ENCODE measurements around the gene PRLR.

DNA sequence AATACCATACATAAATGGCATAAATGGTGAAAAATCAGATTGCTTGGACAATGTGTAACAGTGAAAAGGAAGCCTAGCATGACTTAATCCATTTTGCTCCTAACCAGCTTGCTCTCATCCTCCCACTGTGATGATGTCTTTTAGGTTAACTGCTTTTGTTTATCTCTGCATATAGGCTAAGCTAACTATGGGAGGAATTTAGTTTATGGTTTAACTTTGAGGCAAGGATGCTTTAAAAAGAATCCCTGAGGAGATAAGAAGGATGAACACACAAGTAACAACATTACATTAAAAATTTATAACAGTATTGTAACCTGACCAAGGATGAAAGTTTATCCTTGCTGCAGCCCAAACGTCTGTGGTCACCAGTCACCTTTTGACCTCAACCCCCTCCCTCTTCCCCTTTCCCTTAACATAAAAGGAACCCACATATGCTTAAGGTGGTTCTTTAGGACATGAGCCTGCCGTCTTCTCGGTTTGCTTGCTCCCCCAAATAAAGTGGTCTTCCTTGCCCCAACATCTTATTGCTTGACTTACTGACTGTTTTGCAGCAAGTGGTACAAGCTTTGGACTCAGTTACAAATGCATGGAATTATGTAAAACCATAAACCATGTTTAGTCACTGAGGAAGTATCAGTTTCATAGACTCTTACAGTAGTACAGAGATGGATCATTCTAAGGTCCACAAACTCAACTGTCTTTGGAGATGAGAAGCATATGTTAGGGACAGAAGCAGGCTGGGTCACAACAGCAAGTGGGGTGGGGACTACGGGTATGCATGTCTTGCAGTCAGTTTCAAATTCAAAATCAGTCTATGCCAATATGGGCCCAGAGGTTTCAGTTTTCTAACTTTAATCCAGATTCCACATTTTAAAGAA, 213.9 kb downstream of the PRLR start:
- TF ChIP-seq, protein P1, sequence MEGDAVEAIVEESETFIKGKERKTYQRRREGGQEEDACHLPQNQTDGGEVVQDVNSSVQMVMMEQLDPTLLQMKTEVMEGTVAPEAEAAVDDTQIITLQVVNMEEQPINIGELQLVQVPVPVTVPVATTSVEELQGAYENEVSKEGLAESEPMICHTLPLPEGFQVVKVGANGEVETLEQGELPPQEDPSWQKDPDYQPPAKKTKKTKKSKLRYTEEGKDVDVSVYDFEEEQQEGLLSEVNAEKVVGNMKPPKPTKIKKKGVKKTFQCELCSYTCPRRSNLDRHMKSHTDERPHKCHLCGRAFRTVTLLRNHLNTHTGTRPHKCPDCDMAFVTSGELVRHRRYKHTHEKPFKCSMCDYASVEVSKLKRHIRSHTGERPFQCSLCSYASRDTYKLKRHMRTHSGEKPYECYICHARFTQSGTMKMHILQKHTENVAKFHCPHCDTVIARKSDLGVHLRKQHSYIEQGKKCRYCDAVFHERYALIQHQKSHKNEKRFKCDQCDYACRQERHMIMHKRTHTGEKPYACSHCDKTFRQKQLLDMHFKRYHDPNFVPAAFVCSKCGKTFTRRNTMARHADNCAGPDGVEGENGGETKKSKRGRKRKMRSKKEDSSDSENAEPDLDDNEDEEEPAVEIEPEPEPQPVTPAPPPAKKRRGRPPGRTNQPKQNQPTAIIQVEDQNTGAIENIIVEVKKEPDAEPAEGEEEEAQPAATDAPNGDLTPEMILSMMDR (IDR thresholded peaks at IDR 0.05): no peak
- no peak for TF ChIP-seq ZFX (IDR thresholded peaks at IDR 0.05; ENCODE audit: borderline replicate concordance)

All from 22Rv1 (cell line).